Embryonic facial prominence (tissue), 1 donor: ENCODE results near the gene ARSA.

Experiments
- DNase-seq: peaks from one replicate; pipeline ENCODE4 v3.0.0-alpha.2; 2016; ENCODE audit errors: extremely low spot score

Gene ARSA

GRCh38 chr22:50605002-50605612, 22.8 kb downstream of the ARSA start:
- no peak for DNase-seq

GRCh38 chr22:50604256-50605001, 23.5 kb downstream of the ARSA start:
- no peak for DNase-seq

GRCh38 chr22:50603511-50604255, 24.3 kb downstream of the ARSA start:
- no peak for DNase-seq

GRCh38 chr22:50602338-50602700, 25.6 kb downstream of the ARSA start:
- no peak for DNase-seq

- no peak for DNase-seq
Observed at GRCh38 chr22:50601669-50602337, 26.1 kb downstream of the ARSA start.

- DNase-seq = no peak
Observed at GRCh38 chr22:50600967-50601668, 26.8 kb downstream of the ARSA start.

GRCh38 chr22:50600538-50600937, 27.4 kb downstream of the ARSA start, which contains the start of gene MAPK8IP2:
Gene MAPK8IP2 (plus strand): TSS chr22:50600793. CDS start chr22:50600819, 26 bp downstream.
- no peak for DNase-seq

- DNase-seq = no peak
Observed at GRCh38 chr22:50599816-50600455, 28.0 kb downstream of the ARSA start.

- DNase-seq = no peak
Observed at GRCh38 chr22:50597097-50597496, 30.9 kb downstream of the ARSA start.

- no peak for DNase-seq
Observed at GRCh38 chr22:50595189-50595588, 32.8 kb downstream of the ARSA start.

- no peak for DNase-seq
Observed at GRCh38 chr22:50587407-50587806, 40.5 kb downstream of the ARSA start.

GRCh38 chr22:50586416-50586815, 41.5 kb downstream of the ARSA start:
- no peak for DNase-seq

GRCh38 chr22:50585781-50586180, 42.2 kb downstream of the ARSA start:
- DNase-seq = no peak

GRCh38 chr22:50585238-50585637, 42.7 kb downstream of the ARSA start:
- DNase-seq = no peak

GRCh38 chr22:50584106-50585096, 43.6 kb downstream of the ARSA start:
- no peak for DNase-seq

GRCh38 chr22:50583294-50583861, 44.6 kb downstream of the ARSA start:
- DNase-seq = no peak

- DNase-seq = peak; percentile 96
Observed at GRCh38 chr22:50582493-50583293, 45.3 kb downstream of the ARSA start, which contains the start of gene CHKB. Gene CHKB (minus strand): TSS chr22:50582849. CDS start chr22:50582781, 68 bp downstream.

GRCh38 chr22:50581950-50582492, 45.9 kb downstream of the ARSA start:
- no peak for DNase-seq
